ENCODE data around the gene BBC3.

- TF ChIP-seq GATA2 (IDR thresholded peaks at IDR 0.05; ENCODE audit: low read depth, low read length) (no peak), GATA3 (IDR thresholded peaks at IDR 0.05; ENCODE audit: low read depth, low read length) (no peak)
Observed at GRCh38 chr19:47267350-47267759, 36.4 kb upstream of the BBC3 start.
